Inflammatory macrophage (primary cell): Measurements from ENCODE around the gene NCK2.

Experiments used
- DNase-seq, 2 donors: peaks; one replicate each; pipeline ENCODE4 v3.0.0-alpha.2; 2020 to 2022

NCK2 gene

DNA sequence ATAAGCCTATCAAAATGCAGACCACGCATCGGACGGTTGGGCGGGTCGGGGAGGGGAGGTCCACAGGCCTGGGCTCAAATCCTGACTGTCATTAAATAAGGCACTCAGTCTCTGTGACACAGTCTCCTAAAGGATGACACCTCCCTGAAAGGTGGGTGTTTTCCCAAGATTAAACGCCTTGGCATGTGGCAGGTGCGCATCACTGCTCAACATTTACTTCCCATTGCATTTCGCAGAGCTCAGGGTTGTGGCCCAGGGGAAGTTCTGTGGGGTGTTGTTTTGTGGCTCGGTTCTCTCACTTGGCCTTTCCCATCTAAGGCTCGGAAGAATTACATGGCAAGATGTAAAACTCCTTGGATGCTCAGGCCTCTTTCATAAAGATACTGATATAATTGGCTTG lies 107.4 kb downstream of the NCK2 start:
- no peak for DNase-seq

DNA sequence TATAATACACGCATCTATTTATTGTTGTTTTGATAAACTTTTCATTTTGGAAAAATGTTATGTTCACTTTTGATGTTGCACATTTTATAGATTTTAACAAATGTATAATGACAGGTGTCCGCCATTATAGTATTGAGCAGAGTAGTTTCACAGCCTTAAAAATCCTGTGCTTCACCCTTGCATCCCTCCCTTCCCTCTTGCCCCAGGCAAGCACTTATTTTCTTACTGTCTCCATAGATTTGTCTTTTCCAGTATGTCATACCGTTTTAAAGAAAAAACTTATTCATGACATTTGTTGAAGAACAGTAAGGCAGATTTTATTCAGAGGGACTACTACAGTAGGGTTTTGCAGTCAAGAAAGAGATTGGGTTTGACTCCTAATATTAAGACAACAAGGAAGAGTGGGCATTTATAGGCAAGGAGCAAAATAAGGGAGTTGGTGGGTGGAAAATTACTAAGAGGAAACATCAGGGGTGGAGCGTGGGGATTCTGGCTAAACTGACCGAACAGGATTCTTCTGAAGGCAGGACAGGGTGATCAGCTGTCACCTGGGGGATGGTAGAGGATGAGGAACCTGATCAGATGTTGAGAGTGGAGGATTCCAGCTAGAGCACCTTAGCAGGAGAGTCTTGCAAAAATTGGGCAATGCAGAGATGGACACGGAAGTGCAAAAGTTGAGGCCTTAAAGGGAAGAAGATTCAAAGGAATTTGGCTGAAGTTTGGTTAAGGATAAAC lies 108.8 kb downstream of the NCK2 start:
- DNase-seq: no peak

DNA sequence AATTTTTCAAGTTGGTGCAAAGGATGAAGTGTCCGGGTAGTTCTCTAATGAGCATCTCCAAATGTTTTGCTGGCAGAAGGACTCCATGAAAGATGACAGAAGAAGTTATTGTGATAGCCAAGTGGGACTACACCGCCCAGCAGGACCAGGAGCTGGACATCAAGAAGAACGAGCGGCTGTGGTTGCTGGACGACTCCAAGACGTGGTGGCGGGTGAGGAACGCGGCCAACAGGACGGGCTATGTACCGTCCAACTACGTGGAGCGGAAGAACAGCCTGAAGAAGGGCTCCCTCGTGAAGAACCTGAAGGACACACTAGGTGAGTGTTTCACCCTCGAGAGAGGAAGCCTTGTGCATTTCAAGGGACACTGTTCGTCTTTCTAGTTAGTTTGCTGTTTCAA lies 110.3 kb downstream of the NCK2 start:
- DNase-seq: no peak

DNA sequence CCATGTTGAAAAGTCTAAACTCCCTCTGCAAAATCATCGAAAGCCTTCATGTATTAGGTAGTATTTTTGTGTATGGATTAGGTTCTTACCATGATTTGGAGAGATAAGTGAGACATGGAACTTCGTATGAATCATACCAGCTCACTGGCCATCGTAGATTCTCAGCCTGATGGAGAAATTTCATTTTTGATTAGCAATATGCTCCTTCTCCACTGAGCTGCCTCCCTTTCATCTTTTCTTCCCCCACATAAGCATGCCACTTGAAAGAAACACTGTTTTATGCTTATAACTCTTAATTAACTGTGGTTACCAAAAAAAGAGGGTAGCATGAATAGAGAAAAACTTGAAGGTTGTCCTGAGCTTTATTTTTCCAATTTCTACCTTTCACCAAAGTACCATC lies 111.9 kb downstream of the NCK2 start:
- DNase-seq: no peak

DNA sequence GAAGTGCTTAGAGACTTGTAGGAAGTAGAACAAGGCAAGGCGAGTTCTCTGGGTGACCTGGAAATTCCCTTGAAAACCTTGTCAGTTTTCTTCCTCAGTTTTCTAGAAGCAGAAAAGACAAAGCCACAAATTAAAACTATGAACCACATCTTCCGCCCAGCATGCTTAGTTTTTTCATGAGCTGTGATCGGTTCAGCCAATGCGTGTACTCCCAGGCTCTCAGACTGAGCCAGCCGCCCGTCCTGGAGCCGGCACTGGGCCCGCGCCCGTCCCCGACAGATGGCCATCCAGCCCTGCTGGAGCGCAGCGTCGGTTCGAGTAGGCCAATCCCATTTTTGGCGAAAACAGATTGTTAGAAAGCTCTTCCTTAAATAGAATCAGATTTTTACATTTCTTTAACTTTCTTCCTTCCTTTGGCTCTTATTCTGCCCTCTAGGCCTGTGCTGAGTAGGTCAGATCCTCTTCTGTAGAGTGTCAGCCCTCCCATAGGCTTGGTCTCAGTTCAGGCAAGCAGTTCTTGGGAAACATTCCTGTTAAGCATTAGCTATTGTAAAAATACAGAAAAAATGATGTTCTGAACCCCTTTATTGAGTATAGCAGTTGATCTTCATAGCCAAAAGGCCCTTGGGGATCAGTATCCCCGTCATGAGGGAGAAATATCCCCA lies 112.5 kb downstream of the NCK2 start:
- no peak for DNase-seq

DNA sequence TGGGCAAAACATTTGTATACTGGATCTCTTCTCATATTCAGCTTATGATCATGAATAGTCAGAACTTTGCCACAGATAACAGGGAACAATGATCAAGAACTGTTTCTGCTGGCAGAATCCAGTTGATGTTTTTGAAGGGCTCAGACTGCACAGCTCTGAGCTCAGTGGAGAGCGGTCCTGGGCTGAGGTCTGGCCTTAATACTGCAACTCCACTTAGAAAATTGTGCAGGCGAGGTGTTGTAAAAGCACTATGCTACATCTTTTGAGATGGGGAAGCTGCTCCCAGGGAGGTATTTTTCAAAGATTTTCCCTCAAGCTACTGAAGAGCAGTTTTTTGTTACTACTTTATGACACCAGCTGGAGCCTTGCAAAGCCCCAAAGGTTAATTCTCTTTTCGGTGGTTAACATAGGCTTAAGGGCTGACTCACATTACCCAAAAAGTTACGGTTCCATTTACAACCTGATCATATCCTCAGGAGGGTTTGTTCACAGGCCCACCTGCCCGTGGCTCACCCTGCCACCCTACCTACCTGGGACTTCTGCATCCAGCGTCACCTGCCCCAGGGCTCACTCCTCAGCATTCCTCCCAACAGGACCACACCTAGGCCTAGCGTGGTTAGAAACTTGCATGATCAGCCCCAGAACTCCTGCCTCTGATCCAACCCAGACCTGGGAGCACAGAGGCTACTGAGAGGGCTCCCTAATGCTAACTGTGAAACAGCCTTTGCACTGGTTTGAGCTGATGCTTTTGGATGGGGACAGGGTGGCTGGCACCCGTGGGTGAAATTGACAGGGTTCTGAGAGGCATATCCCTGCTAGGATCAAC lies 114.4 kb downstream of the NCK2 start:
- DNase-seq: no peak

DNA sequence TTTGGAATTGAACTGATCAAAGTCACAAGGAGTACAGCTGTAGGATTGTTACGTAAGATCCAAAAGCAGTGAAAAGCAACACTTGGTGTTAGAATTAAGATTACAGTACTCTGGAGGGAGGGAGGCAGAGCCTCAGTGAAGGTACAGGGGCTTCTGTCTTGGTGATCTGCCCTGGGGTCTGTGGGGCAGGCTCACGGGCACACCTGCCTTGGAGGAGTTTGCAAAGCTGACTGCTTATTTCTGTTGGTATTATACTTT lies 114.9 kb downstream of the NCK2 start:
- no peak for DNase-seq

DNA sequence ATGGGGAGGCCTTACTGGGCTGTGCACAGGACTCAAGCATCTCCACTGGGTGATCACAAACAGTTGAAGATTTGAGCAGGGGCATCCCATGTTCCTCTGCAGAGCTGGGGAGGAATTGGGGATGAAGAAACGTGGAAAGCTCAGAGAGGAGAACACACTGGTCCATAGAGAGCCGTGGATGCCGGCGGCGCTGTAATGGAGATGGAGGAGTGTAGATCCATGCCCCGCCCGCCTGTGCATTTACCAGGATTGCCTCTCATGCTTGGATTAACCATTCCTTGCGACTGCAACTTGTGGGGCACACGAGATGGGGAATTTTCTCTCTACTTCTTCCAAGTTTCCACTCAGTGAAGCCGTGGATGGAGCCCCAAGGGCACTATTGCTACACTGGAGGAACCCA lies 115.9 kb downstream of the NCK2 start:
- DNase-seq: no peak

DNA sequence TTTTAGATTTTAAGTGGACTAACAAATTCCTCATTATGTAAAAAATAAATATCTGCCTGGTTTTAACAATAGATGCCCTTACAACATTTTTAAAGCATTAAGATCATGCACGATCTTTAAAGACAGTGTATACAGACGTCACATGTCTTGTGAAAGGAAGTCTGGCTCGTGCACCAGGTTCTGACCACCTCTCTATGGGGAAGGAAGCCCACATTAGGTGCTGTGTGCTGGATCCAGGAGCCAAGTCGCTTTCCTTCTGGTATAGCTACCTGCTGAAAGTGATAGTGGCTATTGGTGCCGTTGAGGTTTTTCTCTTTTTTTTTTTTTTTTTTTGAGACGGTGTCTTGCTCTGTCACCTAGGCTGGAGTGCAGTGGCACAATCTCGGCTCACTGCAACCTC lies 116.5 kb downstream of the NCK2 start:
- DNase-seq: no peak

DNA sequence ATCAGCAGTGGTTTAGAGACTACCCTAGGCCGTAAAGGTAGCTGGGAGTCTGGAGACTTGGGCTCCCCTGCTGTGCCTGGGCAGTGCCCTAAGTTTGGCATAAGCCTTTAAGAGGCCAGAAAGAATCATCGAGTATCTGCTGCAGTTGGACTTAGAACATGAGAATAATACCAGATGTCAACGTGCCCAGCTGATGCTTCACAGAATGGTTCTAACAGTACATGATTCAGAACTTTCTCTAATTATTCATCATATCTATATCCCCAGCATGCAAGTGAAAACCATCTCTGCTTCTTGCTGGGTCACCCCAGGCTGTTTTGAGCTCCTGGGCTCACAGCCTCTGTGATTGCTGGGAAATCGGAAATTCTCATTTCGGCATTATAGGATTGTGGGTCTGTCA lies 118.1 kb downstream of the NCK2 start:
- no peak for DNase-seq

DNA sequence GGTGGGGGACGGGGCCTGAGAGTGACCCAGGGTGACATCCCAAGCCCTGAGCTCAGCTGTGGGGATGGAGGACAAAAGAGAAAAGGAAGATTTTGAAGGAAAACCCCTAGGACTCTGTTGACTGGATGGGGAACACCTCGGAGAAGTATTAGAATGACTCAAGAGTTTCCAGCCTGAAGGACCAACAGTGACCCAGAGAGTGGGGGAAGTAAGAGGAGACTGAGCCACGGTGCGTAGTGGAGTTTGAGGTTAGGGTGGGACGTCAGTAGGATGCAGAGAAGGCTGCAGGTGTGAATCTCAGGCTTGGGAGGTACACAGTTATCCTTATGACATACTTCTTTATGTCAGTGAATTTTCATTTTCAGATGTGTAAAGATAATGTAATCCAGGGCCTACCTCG lies 119.5 kb downstream of the NCK2 start:
- DNase-seq: no peak

DNA sequence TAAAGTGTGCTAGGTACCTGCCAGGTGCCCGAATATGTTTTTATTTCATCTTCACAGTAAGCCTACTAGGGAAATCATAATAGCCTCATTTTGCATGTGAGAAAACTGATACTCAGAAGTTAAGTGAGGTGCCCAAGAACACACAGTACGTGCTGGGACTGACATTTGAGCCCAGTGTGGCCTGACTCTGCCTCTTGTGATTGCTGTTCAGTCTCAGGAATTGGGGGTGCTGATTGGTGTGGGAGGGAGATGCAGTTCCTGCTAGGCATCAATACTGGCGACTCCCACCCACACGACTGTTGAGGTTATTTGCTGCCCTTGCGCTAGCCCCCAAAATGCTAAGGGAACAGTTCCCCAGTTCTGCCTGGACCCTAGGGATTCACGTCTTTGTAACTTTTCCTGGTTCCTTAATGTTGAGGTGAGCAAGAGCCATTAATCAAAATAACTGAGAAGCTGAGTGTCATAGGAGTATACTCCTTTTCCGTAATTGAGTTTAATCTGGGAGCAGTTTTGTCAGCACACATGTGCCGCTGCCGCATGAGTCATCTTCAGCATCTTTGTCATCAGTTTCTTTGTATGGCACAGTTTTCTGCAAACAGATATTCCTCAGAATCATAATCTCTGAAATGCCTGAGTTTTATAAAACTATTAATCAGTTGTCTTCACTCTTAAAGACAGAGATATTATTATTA lies 120.7 kb downstream of the NCK2 start:
- DNase-seq: peak in 1 of 2 donors; percentile 45

DNA sequence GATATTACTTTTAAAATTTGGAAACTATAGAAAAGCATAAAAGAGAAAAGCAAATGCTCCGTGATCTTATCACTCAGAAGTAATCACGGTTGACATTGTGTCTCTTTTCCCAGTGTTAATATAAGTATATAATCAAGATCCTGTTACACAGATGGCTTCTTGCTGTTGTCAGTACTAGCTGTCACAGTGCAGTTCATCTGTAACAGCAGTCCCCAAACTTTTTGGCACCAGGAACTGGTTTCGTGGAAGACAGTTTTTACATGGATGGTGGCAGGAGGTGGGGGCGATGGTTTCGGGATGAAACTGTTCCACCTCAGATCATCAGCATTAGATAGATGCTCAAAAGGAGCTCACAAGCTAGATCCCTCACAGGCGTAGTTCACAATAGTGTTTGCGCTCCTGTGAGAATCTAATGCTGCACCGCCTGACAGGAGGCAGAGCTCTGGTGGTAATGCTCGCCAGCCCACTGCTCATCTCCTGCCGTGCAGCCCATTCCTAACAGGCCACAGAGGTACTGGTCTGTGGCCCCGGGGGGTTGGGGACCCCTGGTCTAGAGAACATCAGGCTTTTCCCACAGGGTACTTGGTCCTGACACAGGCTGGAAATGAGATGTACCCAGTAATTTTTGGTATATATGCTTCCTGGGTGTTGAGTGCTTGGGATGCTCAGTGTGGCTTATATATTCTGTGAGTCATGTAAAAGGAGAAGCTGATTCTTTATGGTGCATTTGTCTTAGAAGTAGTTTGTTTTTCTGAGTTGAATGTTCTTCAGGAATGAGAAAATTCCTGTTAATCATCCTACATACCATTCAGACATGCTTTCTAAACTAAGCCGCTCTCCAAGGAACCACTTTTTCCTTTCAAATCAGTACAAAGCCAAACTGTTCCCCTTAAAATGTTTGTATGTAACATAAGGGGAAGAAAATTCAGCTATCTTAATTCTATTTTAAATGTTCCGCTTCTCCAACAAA lies 121.8 kb downstream of the NCK2 start:
- DNase-seq: no peak

DNA sequence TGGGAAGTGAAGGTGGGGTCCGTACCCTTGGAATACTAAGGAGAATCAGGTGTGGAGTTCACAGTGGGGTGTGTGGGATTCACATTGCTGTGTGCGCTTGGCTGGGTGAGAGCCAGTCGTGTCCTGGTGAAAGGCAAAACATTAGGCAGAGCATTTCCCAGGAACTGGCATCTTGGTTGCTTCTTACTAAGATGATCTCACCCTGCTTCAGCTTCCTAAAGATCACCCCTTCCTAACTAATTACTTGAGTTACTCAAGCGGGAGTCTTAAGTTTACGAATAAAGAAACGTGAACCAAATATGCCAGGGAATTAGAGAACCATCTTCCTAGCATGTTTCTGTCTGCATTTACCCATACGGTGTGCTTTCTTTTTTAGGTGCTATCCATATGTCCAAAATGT lies 122.9 kb downstream of the NCK2 start:
- DNase-seq: no peak

DNA sequence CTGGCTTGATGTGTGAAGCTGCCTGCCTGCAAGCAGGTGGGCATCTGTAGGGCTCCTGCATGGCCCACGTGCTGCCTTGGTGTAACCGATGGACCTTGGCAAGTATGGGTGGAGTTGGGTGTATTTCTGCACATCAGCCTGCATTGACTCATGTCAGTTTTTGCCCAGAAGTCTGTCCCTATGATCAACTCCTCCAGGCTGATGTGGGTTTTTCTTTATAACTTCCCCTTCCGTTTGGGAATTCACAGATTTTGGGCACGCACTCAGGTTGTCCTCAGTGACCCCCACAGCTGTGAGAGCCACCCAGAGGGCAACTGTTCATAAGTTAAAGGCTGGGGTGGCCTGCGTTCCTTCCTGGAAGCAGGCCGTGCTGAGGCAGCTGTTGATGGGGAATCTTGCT lies 123.3 kb downstream of the NCK2 start:
- DNase-seq: peak; percentile 60 to 88

DNA sequence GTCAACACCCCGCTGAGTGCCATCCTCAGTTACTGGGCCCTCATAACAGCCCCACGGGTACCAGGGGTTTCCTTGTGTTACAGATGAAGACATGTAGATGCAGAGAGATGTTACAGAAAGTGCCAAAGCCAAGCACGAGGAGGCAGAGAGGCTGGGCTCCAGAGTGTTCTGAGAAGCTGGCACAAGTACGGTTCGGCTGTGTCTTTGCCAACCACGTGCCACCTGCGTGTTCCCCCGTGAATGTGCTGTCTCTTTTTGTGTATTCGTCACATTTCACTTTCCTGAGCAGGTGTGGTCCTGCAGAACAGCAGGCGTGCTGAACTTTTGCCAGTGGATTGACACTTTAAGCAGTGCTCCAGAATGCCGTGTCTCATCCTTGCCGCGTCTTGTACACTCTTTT lies 124.6 kb downstream of the NCK2 start:
- no peak for DNase-seq

DNA sequence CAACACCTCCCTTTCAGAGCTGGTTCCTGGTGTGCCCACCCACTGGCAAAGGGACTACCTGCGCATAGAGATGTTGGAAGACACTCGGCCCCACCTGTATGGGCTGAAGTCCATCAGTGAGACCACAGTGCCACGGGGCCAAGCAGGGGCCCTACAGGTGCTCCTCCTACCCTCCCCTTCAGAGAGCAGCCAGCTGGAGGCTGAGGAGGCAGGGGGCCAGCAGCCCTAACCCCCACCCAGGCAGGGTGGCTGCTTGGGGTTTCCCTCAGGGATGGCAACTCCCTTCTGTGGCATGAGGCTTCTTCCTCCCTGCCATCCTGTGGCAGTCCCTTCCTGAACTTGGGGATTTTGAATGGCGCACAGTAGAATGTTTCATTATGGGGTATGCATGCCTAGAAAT lies 125.3 kb downstream of the NCK2 start:
- DNase-seq: no peak

DNA sequence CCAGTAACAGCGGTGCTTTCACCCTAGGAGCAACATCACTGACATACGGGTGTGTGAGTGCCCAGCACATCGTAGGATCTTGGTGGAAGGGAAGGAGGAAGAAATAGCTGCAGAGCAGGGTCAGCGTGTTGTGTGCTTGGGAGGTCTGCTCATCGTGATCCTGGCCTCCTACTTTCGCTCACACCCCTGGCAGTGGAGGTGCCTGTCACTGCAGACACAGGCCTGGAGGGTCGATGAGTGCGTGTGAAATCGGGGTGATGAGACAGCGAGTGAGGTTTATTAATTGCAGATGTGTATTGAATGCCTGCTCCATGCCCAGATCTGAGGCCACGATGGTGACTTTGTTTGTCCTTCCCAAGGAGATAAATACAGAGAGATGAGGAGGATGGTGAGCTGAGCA lies 126.1 kb downstream of the NCK2 start:
- DNase-seq: no peak

DNA sequence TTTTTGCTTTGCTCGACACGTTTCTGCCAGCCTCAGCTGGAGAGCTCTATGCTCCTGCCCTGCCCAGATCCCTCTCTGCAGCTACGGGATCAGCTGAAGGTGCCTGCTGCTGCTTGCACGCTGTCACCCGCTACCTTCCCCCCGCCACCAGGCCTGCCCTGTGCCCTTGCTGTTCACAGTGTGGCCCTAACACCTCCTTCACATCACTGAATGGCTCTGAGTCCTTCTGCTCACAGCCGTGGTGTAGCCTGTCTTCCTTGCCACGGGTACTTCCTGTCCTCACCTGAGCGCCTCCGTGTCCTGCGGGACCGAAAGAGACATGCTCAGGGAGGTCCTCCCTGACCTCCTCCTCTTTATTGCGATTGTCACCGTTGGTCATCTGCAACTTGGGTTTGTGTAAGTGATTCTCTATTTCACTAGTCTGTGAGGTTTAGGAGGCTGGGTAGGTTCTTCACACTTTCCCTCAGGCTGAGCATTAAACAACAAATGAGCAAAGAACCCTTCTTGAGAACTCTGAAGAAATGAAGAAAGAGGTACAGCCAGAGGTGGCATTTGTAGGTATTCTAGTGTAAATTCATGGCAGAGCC lies 127.5 kb downstream of the NCK2 start:
- no peak for DNase-seq

DNA sequence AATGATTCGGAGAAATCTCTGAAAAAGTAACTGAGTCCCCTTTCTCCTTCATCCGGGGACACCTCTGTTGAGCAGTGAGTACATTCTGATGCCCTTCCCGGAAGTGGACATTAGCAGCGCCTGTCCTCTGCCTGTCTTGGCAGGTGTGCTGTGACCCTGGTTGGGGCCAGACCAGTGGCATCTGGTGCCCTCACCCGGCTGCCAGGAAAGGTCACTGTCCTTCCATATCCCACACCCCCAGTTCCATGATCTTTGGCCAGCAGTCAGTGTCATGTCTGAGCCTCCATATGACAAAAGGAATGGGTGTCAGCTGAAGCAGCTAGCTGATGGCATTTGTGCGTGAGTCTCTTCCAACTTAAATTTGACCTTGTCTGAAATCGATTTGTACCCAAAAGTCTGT lies 128.1 kb downstream of the NCK2 start:
- DNase-seq: no peak

DNA sequence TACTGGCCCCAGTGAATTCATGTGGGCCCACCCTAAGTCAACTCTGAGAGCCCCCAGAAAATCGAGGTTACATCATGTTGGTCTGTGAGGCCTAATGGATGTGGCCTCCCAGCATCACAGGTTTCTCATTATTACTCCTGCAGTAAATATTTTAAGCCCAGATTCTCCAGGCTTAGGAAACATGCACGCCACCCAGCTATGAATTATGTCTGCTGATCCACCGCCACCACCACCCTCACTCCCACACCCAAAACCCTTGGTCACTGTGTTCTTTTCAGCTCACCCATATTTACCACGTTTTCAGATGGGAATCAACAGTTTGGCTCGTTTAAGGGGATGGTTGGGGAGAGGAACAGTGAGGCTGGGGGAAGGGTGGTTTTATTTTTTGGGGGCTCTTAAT lies 128.6 kb downstream of the NCK2 start:
- peak; percentile 5 to 59 for DNase-seq

DNA sequence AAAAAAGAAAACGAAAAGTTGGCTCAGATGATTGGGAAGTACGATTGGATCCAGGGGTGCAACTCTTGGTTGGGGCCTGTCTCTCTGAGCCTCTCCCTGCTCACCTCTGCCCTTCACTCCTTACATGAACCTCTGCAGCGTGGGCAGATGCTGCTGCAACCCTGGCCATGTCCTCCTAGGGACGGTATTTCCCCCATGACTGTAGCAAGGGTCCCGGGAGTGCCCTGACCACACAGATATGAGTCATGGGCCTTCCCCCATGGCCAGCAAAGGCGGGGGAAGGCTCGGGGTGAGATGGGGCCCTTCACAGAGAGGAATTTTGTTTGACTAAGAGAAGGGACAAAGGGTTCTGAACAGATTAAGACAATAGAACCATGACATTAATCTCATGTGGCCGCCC lies 129.0 kb downstream of the NCK2 start:
- DNase-seq: peak; percentile 82 to 95
